NT2/D1 (cell line): ENCODE measurements around the gene REXO1.

Experiments used
- SUZ12 ChIP-seq: IDR thresholded peaks from 2 replicates; pipeline ENCODE4 v1.6.1; 2011; ENCODE audit not compliant: insufficient read length, insufficient read depth; ENCODE audit errors: extremely low read depth
- YY1 ChIP-seq: IDR thresholded peaks from 2 replicates; pipeline ENCODE4 v1.6.1; 2011; ENCODE audit not compliant: insufficient read length, insufficient read depth

- TF ChIP-seq SUZ12 (no peak), YY1 (no peak)
Observed at GRCh38 chr19:1871630-1872029, 23.3 kb upstream of the REXO1 start.
